Erythroblast (primary cell): Measurements from ENCODE around the gene KCNT2.

ENCODE experiments used
- GATA1 ChIP-seq: IDR thresholded peaks from 2 replicates; pipeline ENCODE4 v1.6.1; 2011; ENCODE audit warnings: low read depth, mild to moderate bottlenecking, control low read depth, low read length, moderate library complexity
- POLR2A ChIP-seq: IDR thresholded peaks from 2 replicates; pipeline ENCODE4 v1.6.1; 2011; ENCODE audit warnings: mild to moderate bottlenecking, low read length

DNA sequence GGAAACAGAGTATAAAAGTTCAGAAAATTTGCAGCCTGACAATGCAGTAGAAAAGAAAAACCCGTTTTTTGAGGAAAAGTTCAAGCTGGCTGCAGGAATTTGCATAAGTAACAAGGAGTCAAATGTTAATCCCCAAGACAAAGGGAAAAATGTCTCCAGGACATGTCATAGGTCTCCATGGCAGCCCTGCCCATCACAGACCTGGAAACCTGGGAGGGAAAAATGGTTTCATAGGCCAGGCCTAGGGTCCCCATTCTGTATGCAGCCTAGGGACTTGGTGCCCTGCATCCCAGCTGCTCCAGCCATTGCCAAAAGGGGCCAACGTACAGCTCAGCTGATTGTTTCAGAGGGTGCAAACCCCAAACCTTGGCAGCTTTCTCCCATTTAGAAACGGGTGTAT is 3.6 kb upstream of the KCNT2 start:
- no peak for TF ChIP-seq POLR2A
- no peak for TF ChIP-seq GATA1
